HEK293T (cell line): ENCODE measurements around the gene LAMA3.

Experiments
- CTCF ChIA-PET: fragments of 350-600 bp; formaldehyde crosslinking; extraction: SDS; loops from one replicate; lab custom pipeline; 2021; ENCODE audit warnings: antibody characterized with exemption, inconsistent platforms; lab: Yijun Ruan, JAX
- POLR2A ChIA-PET: fragments of 350-600 bp; formaldehyde crosslinking; extraction: SDS; loops from one replicate; lab custom pipeline; 2020; ENCODE audit warnings: antibody characterized with exemption, inconsistent platforms; lab: Yijun Ruan, JAX
- DNase-seq: peaks from one replicate; pipeline ENCODE4 v3.0.0; 2012; ENCODE audit warnings: mixed read lengths; ENCODE audit errors: extremely low spot score
- ARNT ChIP-seq: fragments of 450-650 bp; IDR thresholded peaks from 2 replicates; pipeline ENCODE4 v1.6.1; 2017; ENCODE audit warnings: mild to moderate bottlenecking
- BHLHE40 ChIP-seq: fragments of 450-650 bp; IDR thresholded peaks from 2 replicates; pipeline ENCODE4 v1.6.1; 2016; ENCODE audit warnings: mild to moderate bottlenecking, moderate library complexity, borderline replicate concordance
- CTBP1 ChIP-seq: fragments of 450-650 bp; IDR thresholded peaks from 2 replicates; pipeline ENCODE4 v1.6.1; 2016; ENCODE audit warnings: borderline replicate concordance
- ELF4 ChIP-seq: fragments of 450-650 bp; IDR thresholded peaks from 2 replicates; pipeline ENCODE4 v1.6.1; 2017; ENCODE audit warnings: antibody characterized with exemption
- FOXA1 ChIP-seq: fragments of 450-650 bp; IDR thresholded peaks from 2 replicates; pipeline ENCODE4 v1.6.1; 2016; ENCODE audit warnings: mild to moderate bottlenecking
- FOXK2 ChIP-seq: fragments of 450-650 bp; IDR thresholded peaks from 2 replicates; pipeline ENCODE4 v1.6.1; 2016; ENCODE audit warnings: mild to moderate bottlenecking
- FOXM1 ChIP-seq: fragments of 450-650 bp; IDR thresholded peaks from 2 replicates; pipeline ENCODE4 v1.6.1; 2017; ENCODE audit warnings: mild to moderate bottlenecking, borderline replicate concordance
- HDGF ChIP-seq: fragments of 450-650 bp; IDR thresholded peaks from 2 replicates; pipeline ENCODE4 v1.6.1; 2017; ENCODE audit warnings: antibody characterized with exemption, borderline replicate concordance
- L3MBTL2 ChIP-seq: fragments of 450-650 bp; conservative IDR thresholded peaks from 2 replicates; pipeline ENCODE4 v1.6.1; 2016; ENCODE audit warnings: mild to moderate bottlenecking
- LEF1 ChIP-seq: fragments of 450-650 bp; IDR thresholded peaks from 2 replicates; pipeline ENCODE4 v1.6.1; 2017; ENCODE audit warnings: mild to moderate bottlenecking, borderline replicate concordance
- NFRKB ChIP-seq: fragments of 450-650 bp; IDR thresholded peaks from 2 replicates; pipeline ENCODE4 v1.6.1; 2016; ENCODE audit warnings: mild to moderate bottlenecking, moderate library complexity
- PKNOX1 ChIP-seq: fragments of 450-650 bp; IDR thresholded peaks from 2 replicates; pipeline ENCODE4 v1.6.1; 2016
- SP1 ChIP-seq: fragments of 450-650 bp; IDR thresholded peaks from 2 replicates; pipeline ENCODE4 v1.6.1; 2017
- SUZ12 ChIP-seq: fragments of 450-650 bp; IDR thresholded peaks from 2 replicates; pipeline ENCODE4 v1.6.1; 2016; ENCODE audit warnings: mild to moderate bottlenecking
- TARDBP ChIP-seq: fragments of 450-650 bp; IDR thresholded peaks from 2 replicates; pipeline ENCODE4 v1.6.1; 2016
- ZNF384 ChIP-seq: fragments of 450-650 bp; IDR thresholded peaks from 2 replicates; pipeline ENCODE4 v1.6.1; 2016

Gene LAMA3

GRCh38 chr18:23827681-23828080, 138.4 kb downstream of the LAMA3 start:
- DNase-seq, result no peak
- POLR2A ChIA-PET, result no interaction called here

GRCh38 chr18:23828426-23828825, 139.2 kb downstream of the LAMA3 start:
- CTCF ChIA-PET, result no interaction called here
- TF ChIP-seq ELF4, result no peak
- TF ChIP-seq NFRKB, result no peak
- no peak for TF ChIP-seq HDGF
- no peak for TF ChIP-seq ZNF384
- no peak for TF ChIP-seq SUZ12
- TF ChIP-seq SP1, result no peak
- TF ChIP-seq LEF1, result no peak
- no peak for TF ChIP-seq BHLHE40
- no peak for TF ChIP-seq ARNT
- DNase-seq, result no peak
- POLR2A ChIA-PET, result no interaction called here

More at GRCh38 chr18:23827681-23828080, 138.4 kb downstream of the LAMA3 start:
- no peak for TF ChIP-seq ARNT
- no peak for TF ChIP-seq FOXA1
- TF ChIP-seq ZNF384, result no peak
- CTCF ChIA-PET, result no interaction called here

- TF ChIP-seq SUZ12 (no peak), SP1 (no peak), ELF4 (no peak), FOXA1 (no peak), HDGF (no peak), TARDBP (no peak), ZNF384 (no peak), LEF1 (no peak), BHLHE40 (no peak), PKNOX1 (no peak), NFRKB (no peak), FOXK2 (no peak), ARNT (no peak), L3MBTL2 (no peak), CTBP1 (no peak), FOXM1 (no peak)
- ChIA-PET POLR2A (no interaction called here), CTCF (no interaction called here)
- no peak for DNase-seq
Observed at GRCh38 chr18:23832911-23833310, 143.7 kb downstream of the LAMA3 start.

GRCh38 chr18:23833714-23834113, 144.5 kb downstream of the LAMA3 start:
- POLR2A ChIA-PET, result no interaction called here
- no peak for DNase-seq
- TF ChIP-seq FOXM1, result no peak
- no peak for TF ChIP-seq PKNOX1
- no peak for TF ChIP-seq HDGF
- no peak for TF ChIP-seq SP1
- no peak for TF ChIP-seq ARNT
- TF ChIP-seq LEF1, result no peak
- no peak for TF ChIP-seq TARDBP
- TF ChIP-seq ELF4, result no peak
- TF ChIP-seq BHLHE40, result no peak
- no peak for TF ChIP-seq L3MBTL2
- TF ChIP-seq CTBP1, result no peak
- no peak for TF ChIP-seq SUZ12
- TF ChIP-seq FOXK2, result no peak
- TF ChIP-seq ZNF384, result no peak
- TF ChIP-seq NFRKB, result no peak
- TF ChIP-seq FOXA1, result no peak
- CTCF ChIA-PET, result no interaction called here

GRCh38 chr18:23835091-23835490, 145.8 kb downstream of the LAMA3 start:
- ChIA-PET POLR2A (no interaction called here), CTCF (no interaction called here)
- no peak for DNase-seq
- TF ChIP-seq ZNF384, result no peak

- CTCF ChIA-PET, result no interaction called here
- POLR2A ChIA-PET, result no interaction called here
- TF ChIP-seq TARDBP, result no peak
- no peak for TF ChIP-seq SUZ12
- TF ChIP-seq FOXK2, result no peak
- no peak for TF ChIP-seq CTBP1
- no peak for TF ChIP-seq HDGF
- TF ChIP-seq SP1, result no peak
- no peak for TF ChIP-seq PKNOX1
- no peak for TF ChIP-seq BHLHE40
- no peak for TF ChIP-seq ZNF384
- TF ChIP-seq L3MBTL2, result no peak
- no peak for TF ChIP-seq ELF4
- TF ChIP-seq LEF1, result no peak
- no peak for TF ChIP-seq NFRKB
- TF ChIP-seq ARNT, result no peak
- TF ChIP-seq FOXM1, result no peak
- no peak for TF ChIP-seq FOXA1
- DNase-seq, result no peak
Observed at GRCh38 chr18:23835506-23835905, 146.3 kb downstream of the LAMA3 start.

GRCh38 chr18:23837591-23837990, 148.3 kb downstream of the LAMA3 start:
- ChIA-PET POLR2A (interaction anchor here (0.6 kb wide), 1 partner anchor 107 kb away, joined by 3 read pairs; no protein-coding TSS in a partner anchor), CTCF (interaction anchor here (1.5 kb wide), 1 partner anchor 81 kb away, joined by 3 read pairs; no protein-coding TSS in a partner anchor)
- DNase-seq, result no peak
- TF ChIP-seq L3MBTL2 (no peak), PKNOX1 (no peak), FOXK2 (no peak), TARDBP (no peak), HDGF (no peak), FOXA1 (no peak), NFRKB (no peak), FOXM1 (no peak), CTBP1 (no peak), SUZ12 (no peak), SP1 (no peak), ARNT (no peak), LEF1 (no peak), ZNF384 (no peak)
